ENCODE measurements around the gene RNGTT.

RNGTT gene

DNA sequence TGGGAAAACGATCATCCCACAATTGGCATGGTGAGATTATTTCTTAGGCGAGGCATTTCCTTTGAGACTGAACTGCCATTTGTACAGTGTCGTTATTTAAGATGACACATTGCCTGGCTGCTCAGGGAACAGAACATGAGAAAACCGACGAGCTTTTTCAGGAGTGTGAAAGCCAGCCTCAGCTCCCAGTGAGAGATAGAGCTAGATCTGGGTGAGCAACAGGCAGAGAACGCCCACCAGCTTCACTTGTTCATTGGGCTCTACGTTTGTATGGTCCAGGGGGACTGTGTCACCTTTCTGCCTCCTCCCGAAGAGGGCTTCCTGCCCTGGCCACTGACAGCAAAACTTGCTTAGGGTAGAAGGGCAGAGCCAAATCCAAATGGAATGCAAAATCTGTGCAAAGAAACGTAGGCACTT lies 378.1 kb downstream of the RNGTT start:
- H3K4me1 Mint-ChIP-seq = peaks cover 4% of the 10 kb centered on the region
- TF ChIP-seq, protein P1, sequence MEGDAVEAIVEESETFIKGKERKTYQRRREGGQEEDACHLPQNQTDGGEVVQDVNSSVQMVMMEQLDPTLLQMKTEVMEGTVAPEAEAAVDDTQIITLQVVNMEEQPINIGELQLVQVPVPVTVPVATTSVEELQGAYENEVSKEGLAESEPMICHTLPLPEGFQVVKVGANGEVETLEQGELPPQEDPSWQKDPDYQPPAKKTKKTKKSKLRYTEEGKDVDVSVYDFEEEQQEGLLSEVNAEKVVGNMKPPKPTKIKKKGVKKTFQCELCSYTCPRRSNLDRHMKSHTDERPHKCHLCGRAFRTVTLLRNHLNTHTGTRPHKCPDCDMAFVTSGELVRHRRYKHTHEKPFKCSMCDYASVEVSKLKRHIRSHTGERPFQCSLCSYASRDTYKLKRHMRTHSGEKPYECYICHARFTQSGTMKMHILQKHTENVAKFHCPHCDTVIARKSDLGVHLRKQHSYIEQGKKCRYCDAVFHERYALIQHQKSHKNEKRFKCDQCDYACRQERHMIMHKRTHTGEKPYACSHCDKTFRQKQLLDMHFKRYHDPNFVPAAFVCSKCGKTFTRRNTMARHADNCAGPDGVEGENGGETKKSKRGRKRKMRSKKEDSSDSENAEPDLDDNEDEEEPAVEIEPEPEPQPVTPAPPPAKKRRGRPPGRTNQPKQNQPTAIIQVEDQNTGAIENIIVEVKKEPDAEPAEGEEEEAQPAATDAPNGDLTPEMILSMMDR (IDR thresholded peaks at IDR 0.05; ENCODE audit: unreplicated experiment in 3 of 3) = no peak
- peaks cover 14% of the 10 kb centered on the region for H3K9me3 Mint-ChIP-seq
- no peaks in the 10 kb centered on the region for H3K36me3 Mint-ChIP-seq (ENCODE audit: low read depth)
- H3K4me3 Mint-ChIP-seq = no peak overlapping the region
- peaks cover 25% of the 10 kb centered on the region for H3K27me3 Mint-ChIP-seq (ENCODE audit: low read depth)
- H3K27ac Mint-ChIP-seq = no peak overlapping the region

DNA sequence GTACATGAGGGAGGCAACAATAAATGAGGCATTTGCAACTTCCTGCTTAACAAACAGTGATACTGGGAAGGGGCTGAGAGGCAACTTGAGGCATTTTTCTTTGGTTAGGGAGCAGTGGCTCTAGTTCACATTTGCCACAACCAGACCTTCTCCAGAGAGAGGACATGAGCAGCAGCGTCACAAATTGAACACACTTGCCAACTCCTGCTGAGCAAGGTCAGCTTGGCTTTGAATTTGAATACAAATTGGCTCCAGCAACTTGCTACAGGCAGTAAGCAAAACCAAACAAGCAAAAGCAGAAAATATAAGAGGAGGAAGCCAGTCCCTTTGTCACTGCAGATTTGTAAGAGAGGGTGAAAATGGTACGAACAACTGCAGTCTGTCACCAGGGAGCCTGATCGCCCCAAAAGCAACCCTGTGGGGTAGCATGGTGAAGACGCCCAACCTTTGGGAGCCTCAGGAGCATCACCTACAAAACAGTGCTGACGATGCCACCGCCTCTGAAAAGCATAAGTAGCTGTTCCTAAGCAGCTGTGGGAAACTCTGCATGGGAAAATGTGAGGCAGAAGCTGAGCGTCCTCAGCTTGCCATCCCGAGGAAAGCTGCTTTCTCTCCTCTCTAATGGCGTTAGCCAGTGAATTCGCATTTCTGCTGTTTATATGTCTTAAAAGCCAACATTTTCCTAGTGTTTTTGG lies 378.7 kb downstream of the RNGTT start:
- Mint-ChIP-seq H3K36me3 (ENCODE audit: low read depth) (no peaks in the 10 kb centered on the region), H3K4me3 (no peak overlapping the region), H3K4me1 (no peaks in the 10 kb centered on the region), H3K9me3 (peaks cover 14% of the 10 kb centered on the region), H3K27me3 (ENCODE audit: low read depth) (peaks cover 25% of the 10 kb centered on the region), H3K27ac (no peak overlapping the region)
- TF ChIP-seq, protein P1 (IDR thresholded peaks at IDR 0.05; ENCODE audit: unreplicated experiment in 3 of 3) = no peak

DNA sequence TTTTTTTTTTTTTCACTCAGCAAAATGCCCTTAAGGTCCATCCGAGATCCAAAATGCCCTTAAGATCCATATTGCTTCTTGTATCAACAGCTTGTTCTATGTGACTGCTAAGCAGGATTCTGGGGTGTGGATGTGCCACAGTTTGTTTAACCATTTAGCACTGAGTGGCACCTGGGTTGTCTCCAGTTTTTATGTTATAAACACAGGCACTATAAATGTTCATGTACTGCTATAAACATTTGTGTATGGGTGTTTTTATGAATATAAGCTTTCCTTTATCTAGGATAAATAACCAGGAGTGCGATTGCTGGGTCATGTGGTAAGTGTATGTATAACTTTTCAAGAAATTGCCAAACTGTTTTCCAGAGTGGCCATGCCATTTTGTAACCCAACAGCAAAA lies 386.0 kb downstream of the RNGTT start:
- Mint-ChIP-seq H3K36me3 (ENCODE audit: low read depth) (no peaks in the 10 kb centered on the region), H3K9me3 (peaks cover 5% of the 10 kb centered on the region), H3K27me3 (ENCODE audit: low read depth) (no peaks in the 10 kb centered on the region), H3K27ac (no peak overlapping the region), H3K4me1 (no peaks in the 10 kb centered on the region), H3K4me3 (no peak overlapping the region)
- TF ChIP-seq, protein P1 (IDR thresholded peaks at IDR 0.05; ENCODE audit: unreplicated experiment in 3 of 3) = no peak

DNA sequence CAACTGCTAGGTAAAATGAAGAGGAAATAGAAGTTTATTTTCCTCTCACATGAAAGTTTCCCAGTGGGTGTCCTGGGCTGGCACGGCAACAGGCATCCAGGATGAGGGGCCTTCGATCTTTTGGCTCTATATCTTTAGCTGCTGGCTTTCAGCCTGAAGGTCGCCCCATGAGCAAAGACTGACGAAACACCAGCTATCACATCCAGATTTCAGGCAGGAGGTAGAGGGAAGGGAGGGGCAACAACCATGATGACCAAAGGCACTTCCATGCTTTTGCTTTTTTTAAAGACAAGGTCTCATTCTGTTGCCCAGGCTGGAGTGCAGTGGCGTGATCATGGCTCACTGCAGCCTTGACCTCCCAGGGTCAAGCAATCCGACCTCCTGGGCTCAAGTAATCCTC lies 387.9 kb downstream of the RNGTT start:
- H3K36me3 Mint-ChIP-seq (ENCODE audit: low read depth) = no peaks in the 10 kb centered on the region
- peaks cover 11% of the 10 kb centered on the region for H3K27me3 Mint-ChIP-seq (ENCODE audit: low read depth)
- TF ChIP-seq, protein P1 (IDR thresholded peaks at IDR 0.05; ENCODE audit: unreplicated experiment in 3 of 3) = no peak
- peaks cover 4% of the 10 kb centered on the region for H3K9me3 Mint-ChIP-seq
- H3K4me1 Mint-ChIP-seq = no peaks in the 10 kb centered on the region
- no peak overlapping the region for H3K4me3 Mint-ChIP-seq
- H3K27ac Mint-ChIP-seq = no peak overlapping the region

DNA sequence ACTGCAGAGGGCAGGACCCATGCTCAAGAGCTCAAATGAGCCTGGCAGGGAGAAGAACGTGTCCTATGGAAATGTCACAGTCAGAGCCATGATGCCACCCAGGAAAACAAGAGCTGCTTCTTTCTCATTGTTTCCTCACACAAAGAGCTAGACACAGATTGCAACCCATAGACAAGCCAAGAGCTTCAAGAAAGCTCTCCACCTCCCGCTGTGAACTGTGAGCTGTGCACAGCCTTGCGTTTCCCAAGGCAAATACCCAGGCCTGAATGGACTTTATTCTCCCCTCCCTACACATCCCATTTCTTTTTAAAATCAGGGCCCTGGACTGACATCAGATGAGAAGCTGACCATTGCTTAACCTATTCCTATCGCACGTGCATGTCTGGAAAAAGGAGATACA lies 388.8 kb downstream of the RNGTT start:
- Mint-ChIP-seq H3K27me3 (ENCODE audit: low read depth) (peaks cover 11% of the 10 kb centered on the region), H3K9me3 (peaks cover 7% of the 10 kb centered on the region), H3K4me1 (no peaks in the 10 kb centered on the region), H3K36me3 (ENCODE audit: low read depth) (no peaks in the 10 kb centered on the region), H3K27ac (no peak overlapping the region), H3K4me3 (no peak overlapping the region)
- TF ChIP-seq, protein P1 (IDR thresholded peaks at IDR 0.05; ENCODE audit: unreplicated experiment in 3 of 3) = no peak

DNA sequence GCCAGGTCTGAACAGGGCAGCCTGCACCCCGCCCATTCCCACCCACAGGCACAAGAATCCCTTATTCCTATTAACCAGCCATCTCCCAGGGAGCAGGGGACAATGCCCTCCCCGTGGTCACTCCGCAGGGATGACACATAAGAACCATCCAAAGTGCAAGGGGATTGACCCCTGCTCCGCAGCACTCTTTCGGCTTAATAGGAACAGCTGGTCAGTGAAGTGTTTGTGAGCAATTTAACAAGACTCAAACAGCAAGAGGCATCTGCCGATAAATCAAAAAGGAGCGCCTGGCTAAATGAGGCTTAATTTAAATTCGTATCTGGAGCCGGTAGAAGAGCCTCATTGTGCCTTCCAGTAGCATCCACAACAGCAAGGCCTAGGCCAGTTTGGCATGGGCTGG lies 389.4 kb downstream of the RNGTT start:
- Mint-ChIP-seq H3K36me3 (ENCODE audit: low read depth) (no peaks in the 10 kb centered on the region), H3K9me3 (peaks cover 11% of the 10 kb centered on the region), H3K27ac (no peak overlapping the region), H3K27me3 (ENCODE audit: low read depth) (peaks cover 11% of the 10 kb centered on the region), H3K4me1 (no peaks in the 10 kb centered on the region), H3K4me3 (no peak overlapping the region)
- TF ChIP-seq, protein P1 (IDR thresholded peaks at IDR 0.05; ENCODE audit: unreplicated experiment in 3 of 3) = no peak

Data from nephron (organoid).